ENCODE results near the gene TOE1.

TOE1 gene

DNA sequence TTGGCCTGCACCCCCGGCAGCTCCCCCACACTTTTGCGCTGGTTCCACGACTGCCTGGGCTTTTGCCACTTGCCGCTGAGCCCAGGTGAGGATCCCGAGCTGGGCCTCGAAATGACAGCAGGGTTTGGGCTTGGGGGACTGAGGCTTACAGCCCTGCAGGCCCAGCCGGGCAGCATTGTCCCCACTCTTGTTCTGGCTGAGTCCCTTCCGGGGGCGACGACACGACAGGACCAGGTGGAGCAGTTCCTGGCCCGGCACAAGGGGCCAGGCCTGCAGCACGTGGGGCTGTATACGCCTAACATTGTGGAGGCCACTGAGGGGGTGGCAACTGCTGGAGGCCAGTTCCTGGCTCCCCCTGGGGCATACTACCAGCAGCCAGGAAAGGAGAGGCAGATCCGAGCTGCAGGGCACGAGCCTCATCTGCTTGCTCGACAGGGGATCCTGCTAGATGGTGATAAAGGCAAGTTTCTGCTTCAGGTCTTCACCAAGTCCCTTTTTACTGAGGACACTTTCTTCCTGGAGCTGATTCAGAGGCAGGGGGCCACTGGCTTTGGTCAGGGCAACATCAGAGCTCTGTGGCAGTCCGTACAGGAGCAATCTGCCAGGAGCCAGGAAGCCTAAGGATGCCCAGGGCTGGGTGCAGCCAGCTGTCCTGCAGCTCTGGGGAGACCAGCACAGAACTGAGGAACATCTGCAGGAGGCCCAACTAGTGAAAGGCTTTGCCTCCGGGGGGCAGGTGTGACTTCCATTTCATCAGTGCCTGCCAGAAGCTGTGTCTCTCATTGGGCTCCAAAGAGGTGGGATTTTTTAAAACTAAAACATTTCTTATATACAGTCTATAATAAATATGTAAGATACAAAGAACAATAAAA is 12.1 kb upstream of the TOE1 start:
- DNase-seq: no peak

DNA sequence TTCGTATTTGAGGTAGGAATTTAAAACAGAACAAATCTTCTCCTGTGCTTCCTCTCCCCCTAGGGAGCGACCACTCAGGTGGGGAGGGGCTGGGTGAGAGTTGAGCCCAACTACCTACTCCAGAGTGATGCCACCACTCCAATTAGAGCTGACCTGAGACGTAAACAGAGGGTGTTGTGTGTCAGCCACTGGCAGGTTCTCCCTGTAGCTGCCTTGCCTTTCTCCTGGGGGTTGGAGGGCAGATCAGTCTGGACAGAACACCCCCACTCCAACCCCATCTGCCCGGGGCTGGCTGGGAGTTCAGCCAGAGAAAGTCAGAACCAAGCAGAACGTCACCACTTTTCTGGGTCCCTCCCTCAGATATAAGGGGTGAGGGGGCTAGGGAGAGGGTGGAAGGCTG is 11.3 kb upstream of the TOE1 start:
- no peak for DNase-seq

DNA sequence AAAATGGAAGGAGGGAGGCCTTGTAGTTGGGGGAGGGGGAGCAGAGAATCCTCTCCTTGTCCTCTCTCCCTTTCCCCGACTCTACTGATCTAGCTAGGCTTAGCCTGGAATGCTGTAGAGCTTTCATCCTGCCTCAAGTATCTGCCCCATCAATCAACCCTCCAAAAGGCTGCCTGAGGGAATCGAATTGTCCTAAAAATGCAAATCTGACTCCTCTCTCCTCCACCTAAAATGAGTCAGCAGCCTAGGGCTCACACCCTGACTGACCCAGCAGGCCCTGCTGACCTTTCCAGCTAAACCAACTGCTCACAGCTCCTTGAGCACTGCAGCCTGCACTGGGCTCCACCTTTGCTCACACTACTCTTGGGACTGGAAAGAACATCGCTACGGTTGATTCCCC is 10.5 kb upstream of the TOE1 start:
- no peak for DNase-seq

DNA sequence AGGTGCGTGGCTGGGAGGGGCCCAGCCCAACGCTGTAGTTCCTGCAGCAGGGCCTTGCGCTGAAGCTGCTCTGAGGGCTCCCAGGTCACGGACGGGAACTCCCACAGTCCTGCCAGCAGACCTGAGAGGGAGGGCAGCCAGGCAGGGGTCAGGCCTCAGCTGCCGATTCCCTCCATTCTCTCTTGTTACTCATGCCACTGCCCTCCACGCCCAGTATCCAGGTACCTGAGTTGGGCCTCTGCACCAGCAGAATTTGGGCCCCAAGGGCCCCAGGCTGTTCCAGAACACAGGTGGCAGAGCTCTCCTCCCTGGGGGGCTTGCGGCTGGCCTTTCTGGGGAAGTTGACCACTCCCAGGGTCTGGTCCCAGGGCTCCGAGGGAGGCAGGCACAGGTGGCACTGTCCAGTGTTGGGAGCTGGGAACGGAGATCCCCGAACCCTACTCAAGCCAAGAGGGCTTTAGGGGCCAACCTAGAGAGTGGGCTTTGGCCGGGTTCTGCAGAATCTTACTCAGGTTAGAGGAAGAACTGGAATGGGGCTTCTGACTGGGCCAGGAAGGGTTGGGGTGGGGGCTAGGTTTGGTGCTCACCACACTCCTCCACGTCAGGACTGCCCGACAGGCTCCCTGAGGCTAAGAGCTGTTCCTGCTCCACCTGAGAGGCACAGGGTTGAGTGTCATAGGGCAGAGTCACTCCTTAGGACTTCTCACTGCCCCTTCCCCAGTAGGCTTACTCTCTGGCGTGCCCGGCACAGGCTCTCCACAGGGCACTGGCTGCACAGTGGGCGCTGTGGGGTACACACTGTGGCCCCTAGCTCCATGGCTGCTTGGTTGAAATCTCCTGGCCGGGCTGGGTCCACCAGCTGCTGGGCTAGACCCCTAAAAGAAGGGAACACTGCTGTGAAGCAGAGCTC is 8.3 kb upstream of the TOE1 start:
- no peak for DNase-seq

DNA sequence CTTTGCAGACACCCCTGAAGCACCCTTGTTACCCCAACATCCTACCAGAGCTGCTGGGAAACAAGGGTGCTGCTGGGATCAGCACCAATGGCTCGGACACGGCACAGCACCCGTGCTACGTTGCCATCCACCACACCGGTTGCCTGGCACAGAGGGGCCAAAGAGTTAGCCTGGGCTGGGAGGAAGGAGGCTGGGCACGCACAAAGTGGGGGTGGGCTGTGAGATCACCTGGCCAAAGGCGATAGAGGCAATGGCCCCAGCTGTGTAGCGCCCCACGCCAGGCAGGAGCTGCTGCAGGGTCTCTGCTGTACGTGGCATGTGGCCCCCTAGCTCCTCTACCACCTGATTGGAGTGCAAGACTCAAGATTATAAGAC is 7.6 kb upstream of the TOE1 start:
- no peak for DNase-seq

DNA sequence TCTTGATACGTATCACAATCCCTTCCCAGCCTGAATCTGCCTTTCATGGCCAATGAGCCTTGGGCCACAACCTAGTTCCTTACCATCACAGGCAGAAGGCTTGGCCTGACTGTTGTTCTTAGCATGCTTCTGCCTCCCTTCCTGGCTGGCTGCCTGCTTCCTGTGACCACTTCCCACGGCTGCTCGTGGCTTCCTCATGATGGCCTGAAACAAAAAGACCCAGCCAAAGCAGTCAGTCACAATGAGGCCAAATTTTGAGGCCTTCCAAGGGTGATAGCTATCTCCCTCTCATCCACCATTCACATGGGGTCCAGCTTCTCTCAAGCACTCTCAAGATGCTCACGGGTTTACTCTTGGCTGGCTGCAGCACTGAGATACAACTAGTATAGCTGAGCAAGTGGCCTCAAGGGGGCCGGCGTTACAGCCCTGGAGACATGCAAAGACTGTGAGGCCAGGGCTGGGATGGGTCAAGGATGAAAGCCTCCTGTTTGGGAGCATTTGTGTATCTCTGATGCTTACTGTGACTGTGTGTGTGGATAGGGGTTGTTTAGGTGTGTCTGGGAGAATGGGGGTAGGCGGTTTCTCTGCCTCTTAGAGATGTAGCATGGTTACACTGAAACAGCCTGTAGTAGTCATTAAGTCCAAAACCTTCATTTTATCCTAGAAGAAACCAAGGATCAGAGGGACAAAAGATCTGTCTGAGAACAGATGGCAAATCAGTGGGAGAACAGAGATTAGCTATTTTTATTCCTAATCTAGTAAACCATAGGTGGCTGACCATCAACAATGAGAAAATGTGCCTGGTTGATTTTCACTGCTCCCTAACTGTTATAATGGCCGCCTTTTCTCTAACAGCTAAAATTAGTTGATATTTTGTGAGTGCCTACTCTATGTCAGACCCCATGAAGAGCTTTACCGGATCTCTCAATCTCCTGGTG is 5.4 kb upstream of the TOE1 start:
- no peak for DNase-seq

DNA sequence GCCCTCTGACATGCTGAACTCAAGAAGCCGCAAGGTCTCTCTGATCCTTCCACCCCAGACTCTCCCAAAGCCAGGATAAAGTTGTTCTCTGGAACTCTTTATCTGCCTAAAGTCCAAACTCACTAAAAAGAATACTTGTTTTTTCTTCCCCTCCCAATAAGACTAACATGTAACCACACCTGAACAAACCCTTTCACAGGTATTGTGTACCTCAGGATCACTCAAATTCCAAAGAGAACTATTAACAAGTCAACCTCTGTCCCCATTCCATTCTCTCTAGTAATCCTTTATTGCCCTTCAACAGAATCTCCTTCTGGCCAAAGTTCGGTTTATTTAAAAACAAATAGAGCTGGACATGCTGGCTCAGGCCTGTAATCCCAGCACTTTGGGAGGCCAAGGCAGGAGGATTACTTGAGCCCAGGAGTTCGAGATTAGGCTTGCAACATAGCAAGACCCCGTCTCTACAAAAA is 4.1 kb upstream of the TOE1 start:
- DNase-seq: no peak

DNA sequence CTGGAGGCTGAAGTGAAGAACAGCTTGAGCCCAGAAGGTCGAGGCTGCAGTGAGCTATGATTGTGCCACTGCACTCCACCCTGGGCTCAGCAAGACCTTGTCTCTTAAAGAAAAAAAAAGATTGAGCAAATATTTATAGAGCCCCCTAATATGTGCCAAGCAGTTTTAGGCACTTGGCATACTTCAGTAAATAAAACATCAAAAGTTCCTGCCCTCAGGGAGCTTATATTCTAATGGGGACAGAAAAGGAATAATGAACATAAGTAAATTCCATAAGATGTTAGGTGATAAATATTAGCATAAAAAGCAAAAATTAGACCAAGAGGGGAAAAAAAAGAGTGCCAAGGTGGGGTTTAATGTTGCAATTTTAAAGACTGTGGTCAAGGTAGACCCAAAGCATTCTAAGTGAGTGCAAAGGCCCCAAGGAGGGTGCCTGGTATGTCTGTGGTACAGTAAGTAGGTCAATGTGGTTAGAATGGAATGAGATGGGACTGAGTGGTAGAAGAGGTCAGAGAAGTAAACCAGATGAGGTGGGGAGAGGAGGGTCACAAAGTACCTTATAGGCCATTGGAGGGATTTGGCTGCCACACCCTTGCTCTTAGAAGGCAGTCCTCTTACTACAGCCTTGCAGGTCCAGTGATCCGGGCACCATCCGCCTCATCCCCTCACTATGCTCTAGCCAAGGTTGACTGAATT is 2.2 kb upstream of the TOE1 start:
- DNase-seq: no peak

DNA sequence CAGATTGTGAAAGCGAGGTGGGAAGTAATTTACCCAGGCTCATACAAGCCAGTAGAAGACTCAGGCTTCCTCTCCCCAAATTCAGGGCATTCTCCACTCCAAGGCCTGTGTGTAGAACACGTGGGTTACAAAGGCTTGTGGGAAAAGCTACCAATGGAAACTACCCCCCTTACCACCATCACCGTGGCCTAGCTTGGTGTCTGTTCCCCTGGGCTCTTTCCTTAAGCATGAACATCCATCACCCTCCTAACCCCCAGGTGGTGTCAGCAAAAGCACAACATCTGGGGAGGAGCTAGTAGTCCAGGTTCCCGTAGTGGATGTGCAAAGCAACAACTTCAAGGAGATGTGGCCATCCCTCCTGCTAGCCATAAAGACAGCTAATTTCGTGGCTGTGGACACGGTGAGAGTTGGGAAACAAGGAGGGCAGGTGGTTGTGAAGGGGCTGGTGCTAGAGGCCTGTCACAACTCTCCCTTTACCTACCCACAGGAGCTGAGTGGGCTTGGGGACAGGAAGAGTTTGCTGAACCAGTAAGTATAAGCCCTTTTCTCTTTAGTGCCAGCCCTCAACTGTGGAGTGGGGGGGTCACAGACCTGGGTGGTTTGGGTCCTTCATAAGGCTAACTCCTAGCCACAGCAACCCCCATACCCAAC is 971 bp downstream of the TOE1 start:
- DNase-seq: no peak

DNA sequence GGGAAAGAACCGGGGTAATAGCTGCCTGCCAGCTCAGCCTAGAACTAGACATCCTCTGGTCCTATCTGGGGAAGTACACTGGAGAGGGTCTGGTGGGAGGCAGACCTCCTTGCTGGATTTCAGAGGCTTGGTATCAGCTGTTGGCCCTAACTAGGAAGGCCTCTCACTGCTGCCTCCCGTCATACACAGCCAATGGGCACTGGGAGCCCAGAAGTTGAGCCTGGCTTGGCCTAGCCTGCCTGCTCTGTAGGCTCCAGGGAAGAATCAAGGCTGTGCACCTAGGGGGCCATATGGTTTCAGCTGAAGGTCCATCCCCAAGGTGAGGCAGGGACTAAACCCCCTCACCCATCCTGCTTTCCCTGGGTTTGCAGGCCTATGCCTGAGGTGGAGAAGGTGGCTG is 4.5 kb downstream of the TOE1 start:
- DNase-seq: no peak

DNA sequence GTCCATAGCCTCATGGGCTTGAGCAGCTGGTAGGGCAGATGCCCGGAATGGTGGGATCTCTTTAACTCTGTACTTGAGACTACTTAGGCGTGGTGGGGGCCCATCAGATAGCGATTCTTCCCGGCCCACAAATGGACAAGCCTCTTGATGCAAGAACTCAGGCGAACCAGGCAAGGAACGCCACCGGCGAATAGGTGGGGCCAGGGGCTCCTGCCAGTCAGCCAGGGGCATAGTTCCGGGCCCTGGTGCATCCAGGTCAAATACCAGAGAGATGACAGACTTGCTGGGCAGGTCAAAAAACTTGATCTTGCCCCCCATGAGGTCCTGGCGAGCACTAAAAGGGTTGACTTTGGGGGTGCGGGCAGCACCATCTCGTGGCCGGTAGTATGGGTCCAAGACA is 5.0 kb downstream of the TOE1 start:
- DNase-seq: no peak

DNA sequence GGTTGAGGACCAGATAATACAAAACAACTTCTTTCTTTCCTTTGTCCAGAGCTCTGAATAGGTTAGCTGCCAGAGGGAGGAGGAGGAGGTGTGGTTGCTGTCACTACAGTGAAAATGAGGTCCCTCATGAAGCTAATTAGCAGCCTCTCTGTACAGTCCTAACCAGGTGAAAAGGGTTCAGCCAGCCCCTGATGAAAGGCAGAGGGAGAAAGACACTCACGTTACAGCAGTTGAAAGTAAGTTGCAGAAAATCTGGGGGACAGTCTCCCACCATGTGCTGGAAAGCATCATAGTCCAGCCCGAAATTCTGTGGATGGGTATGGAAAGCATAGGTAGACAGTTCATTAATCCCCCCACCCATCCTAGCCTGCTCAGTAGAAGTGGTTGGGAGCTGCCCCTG is 6.5 kb downstream of the TOE1 start:
- DNase-seq: no peak

DNA sequence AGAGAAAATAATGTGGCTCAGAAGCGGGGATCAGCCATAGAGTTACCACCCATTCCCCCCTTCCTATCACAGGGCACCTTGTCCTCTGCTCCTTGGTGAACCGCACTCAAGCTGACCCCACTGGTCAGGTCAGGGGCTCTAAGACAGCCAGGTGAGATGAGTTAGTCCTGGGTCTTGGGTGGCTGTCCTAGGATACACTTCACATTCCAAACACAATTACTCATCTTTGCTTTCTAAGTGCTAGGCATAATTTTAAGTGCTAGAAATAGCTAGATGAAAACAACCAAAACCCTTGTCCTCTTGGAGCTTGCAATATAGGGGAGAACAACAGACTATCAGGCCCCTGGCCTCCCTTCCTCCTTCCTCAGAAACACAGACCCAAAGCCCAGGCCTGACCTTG is 8.1 kb downstream of the TOE1 start:
- DNase-seq: no peak

DNA sequence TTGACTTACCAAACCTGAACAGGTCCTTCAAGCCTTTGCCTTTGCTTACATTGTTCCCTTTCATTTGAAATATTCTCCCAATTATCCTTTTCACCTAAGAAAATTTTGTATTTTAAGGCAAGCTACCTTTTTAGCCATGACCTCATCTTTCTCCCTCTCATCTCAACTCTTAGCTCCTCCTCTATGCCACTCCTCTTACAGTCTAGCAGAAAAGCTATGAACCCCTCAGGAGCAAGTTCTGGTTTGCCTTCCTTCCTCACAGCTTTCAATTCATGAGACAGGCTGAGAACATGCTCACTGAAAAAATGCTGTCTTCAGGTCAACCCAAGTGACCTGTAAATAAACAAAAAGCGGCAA is 8.6 kb downstream of the TOE1 start:
- DNase-seq: no peak

DNA sequence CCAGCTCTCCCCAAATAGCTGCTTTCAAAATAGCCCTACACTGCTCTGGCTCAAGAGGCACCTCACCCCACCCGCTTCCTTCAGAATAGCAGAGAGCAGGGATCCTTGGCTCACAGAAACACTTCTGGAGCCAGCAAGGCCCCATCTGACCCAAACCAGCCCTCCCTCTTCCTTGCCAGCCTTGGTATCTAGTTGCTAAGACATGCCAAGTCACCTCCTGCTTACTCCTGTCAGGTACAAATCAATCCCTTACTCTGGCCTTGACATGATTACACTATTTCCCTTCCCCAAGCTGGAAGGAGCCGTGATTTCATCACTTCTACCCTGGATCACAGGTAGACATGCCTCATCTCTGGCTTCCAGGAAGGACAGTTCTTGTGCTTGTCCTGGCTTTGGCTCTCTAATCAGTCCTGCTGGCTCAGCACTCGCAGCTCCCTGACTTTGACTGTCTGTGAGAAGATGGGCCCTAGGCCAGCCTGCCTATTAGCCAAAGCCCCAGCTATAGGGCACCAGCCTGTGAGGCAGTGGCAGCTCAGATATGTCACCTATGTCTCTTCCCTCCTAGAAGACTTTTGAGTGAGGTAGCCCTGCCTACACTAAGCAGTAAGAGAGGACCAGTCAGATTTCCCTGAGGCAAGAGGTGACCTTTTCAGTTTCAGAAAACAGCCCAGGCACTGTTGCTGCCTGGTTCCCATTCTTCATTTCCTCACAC is 9.2 kb downstream of the TOE1 start:
- no peak for DNase-seq

DNA sequence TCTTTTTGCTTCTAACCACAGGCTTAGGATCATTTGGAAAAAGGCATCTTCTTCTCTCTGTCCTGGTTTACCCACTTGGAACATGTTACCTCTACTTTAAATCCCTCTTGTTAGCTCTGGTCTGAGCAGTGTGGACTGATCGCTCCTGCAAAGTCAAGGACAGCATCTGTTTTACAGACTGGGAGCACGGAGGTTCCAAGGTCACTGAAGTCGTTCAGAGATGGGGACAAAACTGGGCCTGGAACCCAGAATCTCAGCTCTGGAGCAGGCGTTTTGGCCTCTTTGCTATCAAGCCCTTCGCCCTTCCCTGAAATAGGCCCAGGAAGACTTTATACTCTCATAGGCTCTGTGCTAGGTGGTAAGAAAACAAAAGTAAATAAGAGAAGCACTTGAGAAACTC is 11.5 kb downstream of the TOE1 start:
- no peak for DNase-seq

DNA sequence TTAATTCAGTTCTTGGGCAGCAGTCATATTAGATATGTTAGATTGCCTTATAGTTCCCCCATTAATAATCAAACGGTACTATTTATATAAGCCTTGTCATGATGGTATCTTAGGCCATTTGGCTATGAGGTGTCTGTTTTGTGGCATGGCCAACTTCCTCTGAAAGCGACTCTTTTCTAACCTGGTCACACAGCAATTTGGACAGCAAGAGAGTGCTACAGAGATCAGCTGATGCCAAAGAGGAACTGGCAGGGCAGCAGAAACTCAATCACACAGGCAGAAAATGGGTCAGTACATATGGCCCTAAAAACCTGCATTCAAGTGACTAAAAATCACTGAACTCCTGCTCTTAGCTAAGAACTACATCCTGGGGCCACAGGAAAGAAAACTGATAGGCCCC is 13.7 kb downstream of the TOE1 start:
- DNase-seq: no peak

DNA sequence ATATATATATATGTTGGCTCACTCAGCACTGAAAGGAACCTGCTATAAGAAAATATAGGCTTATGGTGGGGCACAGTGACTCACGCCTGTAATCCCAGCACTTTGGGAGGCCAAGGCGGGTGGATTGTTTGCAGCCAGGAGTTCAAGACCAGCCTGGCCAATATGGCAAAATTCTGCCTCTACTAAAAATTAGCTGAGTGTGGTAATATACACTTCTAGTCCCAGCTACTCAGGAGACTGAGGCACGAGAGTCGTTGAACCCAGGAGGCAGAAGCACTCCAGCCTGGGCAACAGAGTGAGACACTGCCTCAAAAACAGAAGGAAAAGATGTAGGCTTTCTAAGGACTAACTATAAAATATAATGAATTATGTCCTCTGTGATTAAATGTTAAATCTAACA is 14.9 kb downstream of the TOE1 start:
- no peak for DNase-seq

DNA sequence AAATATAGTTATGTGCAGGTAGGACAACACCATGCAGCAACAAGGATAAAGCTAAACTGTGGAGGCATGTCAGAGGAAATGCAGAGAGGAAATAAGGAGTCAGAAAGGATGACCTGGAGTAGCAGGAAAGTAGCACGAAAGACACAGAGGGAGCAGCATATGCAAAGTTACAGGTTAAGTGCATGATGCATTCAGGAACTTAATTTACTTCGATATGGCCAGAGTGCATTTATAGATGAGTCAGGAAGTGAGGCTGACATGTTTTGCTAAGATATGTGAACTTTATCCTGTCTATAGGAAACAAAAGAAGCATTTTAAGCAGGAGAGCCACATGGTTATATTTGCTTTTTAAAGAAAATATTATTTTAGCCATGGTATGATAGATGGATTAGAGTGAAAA is 15.7 kb downstream of the TOE1 start:
- no peak for DNase-seq

DNA sequence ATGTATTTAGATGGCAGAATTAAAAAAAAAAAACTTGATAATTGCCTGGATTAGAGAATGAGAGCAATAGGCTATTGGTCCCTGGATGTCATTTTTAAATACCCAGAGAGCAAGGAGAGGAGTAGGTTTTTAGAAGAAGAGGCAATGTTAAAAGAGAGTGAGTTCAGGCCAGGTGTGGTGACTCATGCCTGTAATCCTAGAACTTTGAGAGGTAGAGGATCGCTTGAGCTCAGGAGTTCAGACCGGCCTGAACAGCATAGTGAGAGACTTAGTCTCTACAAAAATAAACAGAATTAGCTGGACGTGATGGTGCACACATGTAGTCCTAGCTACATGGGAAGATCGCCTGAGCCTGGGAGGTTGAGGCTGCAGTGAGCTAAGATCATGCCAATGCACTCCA is 16.2 kb downstream of the TOE1 start:
- no peak for DNase-seq

DNA sequence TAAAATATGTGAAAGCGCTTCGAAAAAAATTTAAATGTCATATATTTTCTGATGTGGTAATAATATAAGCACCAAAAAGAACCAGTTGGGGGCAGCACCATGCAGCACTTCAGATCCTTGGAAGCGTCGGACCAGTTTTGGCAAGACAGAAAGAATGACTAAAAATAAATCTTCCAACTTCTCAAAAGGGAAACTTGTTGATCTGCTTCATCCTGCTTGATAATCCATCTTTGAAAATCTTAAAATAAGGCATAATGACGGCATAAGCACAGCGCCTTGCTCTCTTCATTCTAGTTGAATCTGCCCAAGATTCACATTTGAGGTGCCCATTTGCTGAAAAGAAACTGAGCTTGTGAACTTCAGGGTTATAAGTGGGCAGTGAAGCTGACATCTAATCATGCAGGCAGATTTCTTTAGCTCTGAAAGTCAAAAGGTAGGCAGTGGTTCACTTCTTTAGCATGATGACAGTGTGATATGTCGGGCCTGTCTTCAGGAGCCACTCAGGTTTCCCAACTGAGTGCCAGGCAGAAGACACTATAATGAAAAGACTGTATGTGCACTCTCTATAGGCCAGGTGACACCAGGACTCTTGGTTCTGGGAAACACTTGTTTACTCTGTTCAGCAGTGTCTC is 20.0 kb downstream of the TOE1 start:
- DNase-seq: no peak

All from NCI-H187 treated with DMSO at 0.1 percent for 48 hours (cell line).